ENCODE data around the gene DNAH17. TPM values are rescaled to one million over a fixed set of nuclear protein-coding genes. Genes with fewer than 3 reads are reported as not detected.

Gene DNAH17
- total and polyA plus RNA-seq, 2 of the 13 experiments (the other 11 are each of a cell fraction or from before 2014, with no cell fraction given): 0.86 to 1.6 TPM

GRCh38 chr17:78378225-78379130, 198.7 kb downstream of the DNAH17 start, which contains the start of gene PGS1 (continued):
- TF ChIP-seq ZNF674 (CRISPR knock-in tag; IDR thresholded peaks at IDR 0.05; ENCODE audit: low read depth) (peak; percentile 77; the same call in 1 of the 2 replicates), NBN (conservative IDR thresholded peaks at IDR 0.05) (no peak), ARNT2 (CRISPR knock-in tag; IDR thresholded peaks at IDR 0.05; ENCODE audit: low read depth) (peak; percentile 73), TCF7L2 (IDR thresholded peaks at IDR 0.05; ENCODE audit: low read depth, low read length) (no peak), BRD4 (CRISPR knock-in tag; IDR thresholded peaks at IDR 0.05) (peak; percentile 85; the same call in 1 of the 2 replicates), ETV6 (CRISPR knock-in tag; conservative IDR thresholded peaks at IDR 0.05) (peak; percentile 98), ELF1 (CRISPR knock-in tag; IDR thresholded peaks at IDR 0.05) (peak; percentile 97), ZMAT3 (CRISPR knock-in tag; conservative IDR thresholded peaks at IDR 0.05) (no peak; the same call in 1 of the 2 replicates), ARNTL (CRISPR knock-in tag; IDR thresholded peaks at IDR 0.05) (peak; percentile 85), ZUFSP (CRISPR knock-in tag; IDR thresholded peaks at IDR 0.05; ENCODE audit: borderline replicate concordance) (no peak), ZNF225 (CRISPR knock-in tag; IDR thresholded peaks at IDR 0.05) (peak; percentile 84; the same call in 1 of the 2 replicates), ZNF331 (CRISPR knock-in tag; IDR thresholded peaks at IDR 0.05) (peak; percentile 89), USF2 (IDR thresholded peaks at IDR 0.05; ENCODE audit: low read depth, low read length) (no peak), USF2 (CRISPR knock-in tag; IDR thresholded peaks at IDR 0.05; ENCODE audit: borderline replicate concordance) (no peak; the same call in 1 of the 2 replicates), ZNF605 (CRISPR knock-in tag; IDR thresholded peaks at IDR 0.05) (peak; percentile 86), FOXK1 (CRISPR knock-in tag; IDR thresholded peaks at IDR 0.05; ENCODE audit: borderline replicate concordance, low read depth) (peak; percentile 89; the same call in 1 of the 2 replicates), LRRFIP1 (CRISPR knock-in tag; conservative IDR thresholded peaks at IDR 0.05) (no peak), KDM2A (CRISPR knock-in tag; IDR thresholded peaks at IDR 0.05; ENCODE audit: borderline replicate concordance, low read depth) (peak; percentile 98), ZMYM4 (CRISPR knock-in tag; IDR thresholded peaks at IDR 0.05) (peak; percentile 93), ZNF772 (CRISPR knock-in tag; IDR thresholded peaks at IDR 0.05) (peak; percentile 99), ZNF354B (CRISPR knock-in tag; IDR thresholded peaks at IDR 0.05) (0 out of 2 replicates have a peak, but pooled peaks have one; percentile 81)

All from HepG2 (cell line).